GM18498 (cell line): ENCODE results near the gene ZNF480.
A peak's percentile ranks its signal among the peaks of the same experiment; 100 is the strongest.
"Not testable (repeated sequence)": the region's sequence is repeated elsewhere in the genome, so short reads cannot be mapped to it uniquely, and the experiment has no call there.

Experiments
- ATAC-seq: cut with Tn5 transposase; IDR thresholded peaks from one replicate; pipeline ENCODE4 v1.9.1; 2021; ENCODE audit warnings: mild to moderate bottlenecking, moderate library complexity; ENCODE audit not compliant: unreplicated experiment

ZNF480 gene

DNA sequence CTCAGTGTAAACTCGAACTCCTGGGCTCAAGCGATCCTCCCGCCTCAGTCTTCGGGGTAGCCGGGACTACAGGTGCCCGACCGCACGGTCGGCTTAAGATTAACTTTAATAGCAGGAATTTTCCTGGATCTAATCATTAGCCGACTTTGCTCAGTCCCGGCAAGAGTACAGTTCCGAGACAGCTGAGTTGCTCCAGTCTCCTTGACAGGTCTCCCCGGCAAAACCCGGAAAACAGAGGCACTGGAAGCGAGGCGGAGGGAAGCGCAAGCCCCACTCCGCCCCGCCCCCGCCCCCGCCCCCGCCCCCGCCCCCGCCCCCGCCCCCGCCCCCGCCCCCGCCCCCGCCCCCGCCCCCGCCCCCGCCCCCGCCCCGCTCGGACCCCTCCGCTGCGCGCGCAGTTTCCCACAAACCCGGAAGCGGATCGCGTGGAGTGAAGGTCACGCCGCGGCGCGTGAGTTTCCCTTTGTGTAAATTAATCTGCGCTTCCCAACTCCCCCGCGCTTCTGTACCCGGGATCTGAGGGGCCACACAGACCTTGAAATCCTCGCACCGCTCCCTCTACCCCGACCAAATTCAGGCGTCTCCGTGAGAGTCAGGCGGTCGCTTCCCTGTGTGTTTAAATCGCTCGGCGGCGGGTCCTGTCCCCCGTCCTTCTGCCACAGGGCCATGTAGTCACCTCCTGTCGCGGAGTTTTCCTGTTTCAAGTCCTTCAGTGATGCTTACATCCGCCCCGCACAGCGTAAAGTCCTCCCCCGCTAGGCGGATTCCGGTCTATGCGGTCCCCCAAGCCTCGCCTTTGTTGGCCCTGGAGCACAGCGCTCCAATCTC is at the start of gene ZNF480:
ZNF480 (plus strand) TSS at position 397 of the 828 bp plus-strand sequence. CDS start 3,244 bp downstream, outside the sequence.
- peak; percentile 63 for ATAC-seq

DNA sequence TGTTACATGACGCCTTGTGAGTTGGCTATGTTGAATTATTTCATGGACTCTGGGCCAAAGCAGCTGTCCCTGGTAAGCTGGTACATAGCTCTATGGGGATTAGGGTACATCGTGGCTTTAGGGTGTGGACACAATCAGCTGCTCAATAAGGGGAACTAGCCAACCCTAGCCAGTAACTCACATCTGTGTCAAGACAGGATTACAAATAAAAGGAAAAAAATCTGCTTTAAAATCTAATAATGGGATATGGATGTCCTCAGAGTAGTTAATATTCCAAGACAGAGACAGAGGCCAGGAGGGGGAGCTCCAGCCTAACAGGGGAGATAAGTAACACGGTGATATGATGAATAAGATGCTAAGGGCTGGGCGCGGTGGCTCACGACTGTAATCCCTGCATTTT is 48.7 kb upstream of the ZNF480 start:
- ATAC-seq, result no peak

DNA sequence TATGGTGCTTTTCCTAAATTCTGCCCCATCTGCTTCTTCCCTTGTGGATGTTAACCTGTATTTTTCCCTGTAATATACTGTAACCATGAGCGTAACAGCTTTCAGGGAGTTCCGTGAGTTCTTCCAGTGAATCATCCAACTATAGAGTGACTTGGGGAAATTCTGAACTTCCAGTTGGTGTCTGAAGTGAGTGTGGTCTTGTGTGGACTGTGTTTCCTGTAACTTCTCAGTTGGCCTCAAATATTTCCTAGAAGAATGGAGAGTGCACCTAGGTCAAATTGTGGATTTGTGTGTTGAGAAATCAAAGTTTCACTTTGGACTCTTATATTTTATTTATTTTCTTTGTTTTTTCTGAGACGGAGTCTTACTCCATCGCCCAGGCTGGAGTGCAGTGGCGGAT is 38.5 kb upstream of the ZNF480 start:
- no peak for ATAC-seq

DNA sequence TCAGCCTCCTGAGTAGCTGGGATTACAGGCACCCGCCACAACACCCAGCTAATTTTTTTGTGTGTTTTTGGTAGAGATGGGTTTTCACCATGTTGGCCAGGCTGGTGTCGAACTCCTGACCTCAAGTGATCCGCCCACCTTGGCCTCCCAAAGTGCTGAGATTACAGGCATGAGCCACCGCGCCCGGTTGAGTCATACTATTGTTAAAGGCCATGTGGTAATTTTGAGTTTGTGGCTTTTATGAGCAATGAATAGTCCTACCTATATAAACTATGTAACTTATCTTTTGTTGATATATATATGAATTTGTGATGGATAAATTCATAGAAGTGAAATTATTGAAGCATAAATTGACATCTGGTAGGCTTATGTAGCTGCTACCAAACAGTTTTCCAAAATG is 31.4 kb upstream of the ZNF480 start:
- not testable (repeated sequence) for ATAC-seq

GRCh38 chr19:52269338-52270261 is 27.4 kb upstream of the ZNF480 start, which contains the start of gene ZNF766:
Gene ZNF766, plus strand, starts transcription at chr19:52269587. Its CDS starts 27 bp downstream, at chr19:52269614.
- ATAC-seq, result peak; percentile 96

GRCh38 chr19:52270266-52270885 is 26.6 kb upstream of the ZNF480 start:
- ATAC-seq, result no peak

DNA sequence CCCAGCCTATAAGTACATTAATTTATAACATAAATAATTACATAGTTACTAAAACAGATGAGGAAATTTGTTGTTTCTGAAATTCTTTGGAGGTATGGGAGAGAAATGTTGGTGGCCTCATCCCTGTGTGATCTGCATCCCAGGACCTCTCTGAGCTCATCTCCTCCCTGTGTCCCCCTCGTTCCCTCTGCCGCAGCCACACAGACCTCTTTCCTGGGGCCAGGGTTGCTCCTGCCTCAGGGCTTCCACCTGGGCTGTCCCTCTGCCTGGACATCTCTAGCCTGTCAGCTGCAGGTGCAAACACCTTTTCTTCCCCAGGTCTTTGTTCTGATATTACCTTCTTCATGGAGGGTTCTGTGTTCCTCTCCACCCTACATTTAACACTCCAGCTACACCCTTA is 23.7 kb upstream of the ZNF480 start:
- no peak for ATAC-seq

- ATAC-seq, result no peak
Measured at GRCh38 chr19:52274191-52274590, 22.8 kb upstream of the ZNF480 start.

DNA sequence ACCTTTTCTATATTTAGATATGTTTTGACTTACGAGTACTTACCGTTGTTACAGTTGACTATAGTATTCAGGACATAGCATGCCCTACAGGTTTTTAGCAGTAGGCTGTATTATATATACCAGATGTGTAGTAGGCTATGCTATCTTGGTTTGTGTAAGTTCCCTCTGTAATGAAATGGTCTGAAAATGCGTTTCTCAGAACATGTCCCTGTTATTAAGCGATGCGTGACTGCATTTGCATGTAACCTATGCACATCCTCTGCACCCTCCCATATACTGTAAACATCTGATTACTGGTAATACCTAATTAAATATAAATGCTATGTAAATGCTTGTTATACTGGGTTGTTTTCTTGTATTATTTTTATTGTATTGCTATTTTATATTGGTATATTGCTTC is 21.0 kb upstream of the ZNF480 start:
- ATAC-seq, result no peak

DNA sequence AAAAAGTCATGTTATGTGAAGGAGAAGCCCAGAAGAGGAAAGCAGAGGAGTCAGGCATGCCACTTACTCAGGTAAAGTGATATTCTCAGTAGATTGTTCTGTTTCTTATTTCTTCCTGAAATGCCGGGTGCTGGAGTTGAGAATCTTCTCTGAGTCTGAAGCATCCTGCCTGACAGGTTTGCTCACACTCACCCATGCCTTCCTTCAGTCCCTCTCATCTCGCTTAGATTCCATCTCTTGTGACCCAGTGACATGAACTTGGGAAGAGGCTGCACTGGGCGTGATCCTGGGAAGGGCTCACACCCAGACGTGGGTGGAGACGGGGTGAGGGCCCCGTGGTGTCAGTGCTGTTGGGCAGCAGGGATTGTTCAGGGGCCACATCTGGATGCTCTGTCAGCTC is 19.5 kb upstream of the ZNF480 start:
- no peak for ATAC-seq

- ATAC-seq, result no peak
Measured at GRCh38 chr19:52286256-52286655, 10.7 kb upstream of the ZNF480 start.

DNA sequence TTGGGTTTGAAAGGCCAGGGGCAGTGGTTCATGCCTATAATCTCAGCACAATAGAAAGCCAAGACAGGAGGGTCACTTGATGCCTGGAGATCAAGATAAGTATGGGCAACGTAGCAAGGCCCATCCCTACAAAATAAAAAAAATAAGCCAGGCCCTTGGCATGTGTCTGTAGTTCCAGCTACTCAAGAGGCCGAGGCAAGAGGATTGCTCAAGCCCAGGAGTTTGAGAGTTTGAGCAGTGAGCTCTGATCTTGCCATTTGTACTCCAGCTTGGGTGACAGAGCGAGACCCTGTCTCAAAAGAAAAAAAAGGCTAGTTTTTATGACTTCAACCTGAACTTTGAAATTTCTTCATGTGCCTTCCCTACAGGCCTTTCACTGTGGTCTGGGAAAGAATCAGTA is 5.2 kb upstream of the ZNF480 start:
- ATAC-seq, result no peak

DNA sequence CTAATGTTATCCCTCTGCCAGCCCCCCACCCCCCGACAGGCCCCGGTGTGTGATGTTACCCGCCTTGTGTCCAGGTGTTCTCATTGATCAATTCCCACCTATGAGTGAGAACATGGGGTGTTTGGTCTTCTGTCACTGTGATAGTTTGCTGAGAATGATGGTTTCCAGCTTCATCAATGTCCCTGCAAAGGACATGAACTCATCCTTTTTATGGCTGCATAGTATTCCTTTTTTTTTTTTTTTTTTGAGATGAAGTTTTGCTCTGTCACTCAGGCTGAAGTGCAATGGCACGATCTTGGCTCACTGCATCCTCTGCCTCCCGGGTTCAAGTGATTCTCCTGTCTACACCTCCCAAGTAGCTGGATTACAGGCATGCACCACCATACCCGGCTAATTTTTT is 4.0 kb upstream of the ZNF480 start:
- ATAC-seq, result not testable (repeated sequence)

DNA sequence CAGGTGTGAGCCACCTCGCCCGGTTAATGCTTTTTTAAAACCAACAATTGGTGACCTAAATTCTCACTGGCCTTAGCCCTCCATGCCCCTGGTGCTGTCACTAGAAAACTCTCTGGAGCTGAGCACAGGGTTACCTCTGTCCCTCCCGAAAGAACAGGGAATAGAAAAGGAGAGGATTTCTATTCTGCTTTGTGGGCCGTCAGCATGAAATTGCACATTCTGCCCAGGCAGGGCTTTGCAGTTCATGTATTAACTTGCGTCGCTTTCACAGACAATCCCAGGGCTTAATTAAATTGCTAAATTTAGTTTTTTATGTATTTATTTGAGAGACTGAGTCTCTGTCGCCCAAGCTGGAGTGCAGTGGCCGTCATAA is 583 bp upstream of the ZNF480 start:
- no peak for ATAC-seq

DNA sequence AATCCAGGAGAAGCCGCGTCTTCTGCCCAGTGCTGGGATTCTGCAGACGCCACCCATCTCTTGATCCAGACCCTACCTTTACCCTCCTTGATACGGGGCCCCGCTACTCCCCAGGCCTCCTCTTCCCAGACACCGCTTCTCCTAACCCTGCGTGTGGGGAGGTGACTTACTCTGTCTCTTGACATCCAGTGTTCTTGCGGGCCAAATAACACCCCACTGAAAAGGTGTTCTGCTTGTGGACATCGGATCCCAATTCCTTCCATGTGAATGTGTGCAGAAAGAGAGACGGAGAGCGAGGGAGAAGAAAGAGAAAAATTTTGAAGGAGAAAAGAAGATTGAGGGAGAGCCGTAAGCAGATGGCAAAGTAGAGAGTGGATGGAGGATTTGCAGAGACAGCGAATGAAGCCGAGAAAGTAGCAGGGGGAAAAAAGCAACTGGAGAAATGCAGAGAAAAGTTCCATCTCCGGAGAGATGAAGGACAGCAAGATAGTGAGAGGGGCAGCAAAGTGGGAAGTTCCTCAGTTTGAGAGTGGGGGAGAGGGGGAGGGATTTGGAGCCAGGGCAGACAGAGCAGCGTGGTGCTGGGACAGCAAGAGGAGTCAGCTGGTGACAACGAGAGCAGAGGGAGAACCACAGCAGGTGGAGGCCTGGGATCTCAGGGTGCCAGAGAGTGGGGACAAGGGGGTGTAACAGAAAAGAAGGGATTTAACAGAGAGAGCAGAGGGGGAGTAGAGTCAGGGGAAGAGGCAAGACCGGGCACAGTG is 814 bp downstream of the ZNF480 start:
- peak; percentile 13 for ATAC-seq

- ATAC-seq, result no peak
Measured at GRCh38 chr19:52307275-52307674, 10.3 kb downstream of the ZNF480 start.

- ATAC-seq, result no peak
Measured at GRCh38 chr19:52322429-52322828, 25.5 kb downstream of the ZNF480 start.

- ATAC-seq, result no peak
Measured at GRCh38 chr19:52331757-52332156, 34.8 kb downstream of the ZNF480 start.

- ATAC-seq, result peak; percentile 34
Measured at GRCh38 chr19:52335768-52336116, 38.8 kb downstream of the ZNF480 start.

DNA sequence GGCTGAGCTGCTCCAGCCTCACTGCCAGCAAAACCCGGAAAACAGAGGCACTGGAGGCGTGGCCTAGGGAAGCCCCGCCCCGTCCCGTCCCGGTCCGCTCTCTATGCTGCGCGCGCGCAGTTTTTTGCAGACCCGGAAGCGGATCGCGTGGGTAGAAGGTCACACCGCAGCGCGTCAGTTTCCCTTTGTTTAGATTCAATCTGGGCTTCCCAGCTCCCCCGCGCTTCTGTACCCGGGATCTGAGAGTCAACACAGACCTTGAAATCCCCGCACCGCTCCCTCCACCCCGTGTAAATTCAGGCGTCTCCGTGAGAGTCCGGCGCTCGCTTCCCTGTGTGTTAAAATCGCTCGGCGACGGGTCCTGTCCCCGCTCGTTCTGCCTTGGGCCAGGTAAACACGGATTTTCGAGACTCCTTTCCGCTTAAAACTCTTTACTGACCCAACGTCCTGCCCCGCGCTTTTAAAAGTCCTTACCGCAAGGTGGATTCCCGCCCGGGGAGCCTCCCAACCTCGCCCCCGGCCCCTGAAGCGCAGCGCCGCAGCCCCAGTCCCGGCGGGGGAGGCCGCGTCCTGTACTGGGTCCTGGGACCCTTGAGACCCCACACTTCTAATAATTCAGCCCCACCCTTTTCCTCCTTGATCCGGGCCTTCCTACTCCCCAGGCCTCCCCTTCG is 39.3 kb downstream of the ZNF480 start, which contains the start of gene ZNF610:
ZNF610 (plus strand) TSS at position 127 of the 674 bp plus-strand sequence. CDS start 12,930 bp downstream, outside the sequence.
- ATAC-seq, result peak; percentile 76
